BLaER1 treated with 17β-estradiol and CSF1 and Interleukin-3, amounts not matched to agents 10 nM and 100 nM (cell line): ENCODE results near the gene SPAG9.

ENCODE experiments used
- H3K27ac ChIP-seq, 11 experiments: shearing (Covaris generic); formaldehyde crosslinking; 2 replicates each; pipeline ENCODE4 v1.8.1; 2022
- H3K27me3 ChIP-seq, 11 experiments: shearing (Covaris generic); formaldehyde crosslinking; 2 replicates each; pipeline ENCODE4 v1.8.1; 2022
- H3K36me3 ChIP-seq, 11 experiments: shearing (Covaris generic); formaldehyde crosslinking; 2 replicates each; pipeline ENCODE4 v1.8.1; 2022
- H3K4me1 ChIP-seq, 10 experiments: shearing (Covaris generic); formaldehyde crosslinking; 2 replicates each; pipeline ENCODE4 v1.8.1; 2022
- H3K4me2 ChIP-seq, 11 experiments: shearing (Covaris generic); formaldehyde crosslinking; 2 replicates each; pipeline ENCODE4 v1.8.1; 2022
- H3K4me3 ChIP-seq, 10 experiments: shearing (Covaris generic); formaldehyde crosslinking; 2 replicates each; pipeline ENCODE4 v1.8.1; 2022
- H3K9ac ChIP-seq, 11 experiments: shearing (Covaris generic); formaldehyde crosslinking; 2 replicates each; pipeline ENCODE4 v1.8.1; 2022
- H3K9me3 ChIP-seq, 11 experiments: shearing (Covaris generic); formaldehyde crosslinking; replicated peaks in 1 of 11; 2 replicates each; pipeline ENCODE4 v1.8.1; 2022
- H4K20me1 ChIP-seq, 11 experiments: shearing (Covaris generic); formaldehyde crosslinking; 2 replicates each; pipeline ENCODE4 v1.8.1; 2022
- Cebpa-rat ChIP-seq, 11 experiments: shearing (Covaris generic); IDR thresholded peaks; 2 replicates each; pipeline ENCODE4 v1.8.1; 2022

Gene SPAG9

GRCh38 chr17:51164911-51165679 lies 44.4 kb upstream of the SPAG9 start:
- peak overlapping the region; percentile 68 to 90 (median 82) for H3K4me3 ChIP-seq
- H3K36me3 ChIP-seq, result peaks cover 46 to 76% (median 69%) of the 10 kb centered on the region in 11 experiments
- peak overlapping the region; percentile 87 to 98 (median 95); a peak in 17 of 22 replicates for H3K27ac ChIP-seq
- H4K20me1 ChIP-seq, result peaks cover 8 to 84% (median 54%) of the 10 kb centered on the region in 11 experiments; a peak in 20 of 22 replicates
- H3K4me1 ChIP-seq, result peaks cover 25 to 44% (median 30%) of the 10 kb centered on the region in 10 experiments
- H3K9me3 ChIP-seq, result no peaks in the 10 kb centered on the region
- peak overlapping the region; percentile 92 to 97 (median 95) for H3K9ac ChIP-seq
- peak overlapping the region; percentile 82 to 99 (median 91) for H3K4me2 ChIP-seq
- H3K27me3 ChIP-seq, result no peaks in the 10 kb centered on the region
- TF ChIP-seq Cebpa-rat (IDR thresholded peaks at IDR 0.05), result no peak

- H3K9me3 ChIP-seq, result no peaks in the 10 kb centered on the region
- no peak for TF ChIP-seq Cebpa-rat (IDR thresholded peaks at IDR 0.05)
- no peak overlapping the region for H3K4me2 ChIP-seq
- peaks cover 10 to 22% (median 12%) of the 10 kb centered on the region in 10 experiments for H3K4me1 ChIP-seq
- no peak overlapping the region for H3K4me3 ChIP-seq
- no peak overlapping the region for H3K27ac ChIP-seq
- no peaks in the 10 kb centered on the region for H3K27me3 ChIP-seq
- peaks cover 50 to 83% (median 77%) of the 10 kb centered on the region in 11 experiments for H3K36me3 ChIP-seq
- peaks cover 0 to 89% (median 62%) of the 10 kb centered on the region in 11 experiments; a peak in 17 of 22 replicates for H4K20me1 ChIP-seq
- H3K9ac ChIP-seq, result no peak overlapping the region
Measured at GRCh38 chr17:51161541-51161940, 40.9 kb upstream of the SPAG9 start.

GRCh38 chr17:51159604-51160003 lies 38.9 kb upstream of the SPAG9 start:
- Histone ChIP-seq H3K4me1 (peaks cover 14 to 22% (median 17%) of the 10 kb centered on the region in 10 experiments), H3K36me3 (peaks cover 57 to 92% (median 90%) of the 10 kb centered on the region in 11 experiments), H3K9me3 (no peaks in the 10 kb centered on the region), H3K4me2 (no peak overlapping the region), H3K27ac (no peak overlapping the region), H4K20me1 (peaks cover 0 to 96% (median 68%) of the 10 kb centered on the region in 11 experiments; a peak in 17 of 22 replicates), H3K27me3 (no peaks in the 10 kb centered on the region), H3K4me3 (no peak overlapping the region), H3K9ac (no peak overlapping the region)
- TF ChIP-seq Cebpa-rat (IDR thresholded peaks at IDR 0.05), result no peak

GRCh38 chr17:51155416-51155815 lies 34.7 kb upstream of the SPAG9 start:
- Histone ChIP-seq H3K9me3 (no peaks in the 10 kb centered on the region), H3K27me3 (no peaks in the 10 kb centered on the region), H3K36me3 (peaks cover 37 to 56% (median 53%) of the 10 kb centered on the region in 11 experiments), H3K27ac (no peak overlapping the region), H3K4me2 (peak overlapping the region; percentile 80 to 95 (median 88); a peak in 21 of 22 replicates), H3K4me3 (peak overlapping the region in 8 of 10 experiments; percentile 75 to 97 (median 82); a peak in 9 of 20 replicates), H3K9ac (peak overlapping the region in 6 of 11 experiments; percentile 78 to 94 (median 89); a peak in 9 of 22 replicates), H3K4me1 (peaks cover 22 to 29% (median 26%) of the 10 kb centered on the region in 10 experiments), H4K20me1 (peaks cover 0 to 61% (median 48%) of the 10 kb centered on the region in 11 experiments; a peak in 17 of 22 replicates)
- TF ChIP-seq Cebpa-rat (IDR thresholded peaks at IDR 0.05), result no peak

- Histone ChIP-seq H3K36me3 (peaks cover 26 to 43% (median 41%) of the 10 kb centered on the region in 11 experiments), H3K27me3 (no peaks in the 10 kb centered on the region), H3K4me1 (peaks cover 22 to 29% (median 26%) of the 10 kb centered on the region in 10 experiments), H3K27ac (peak overlapping the region in 10 of 11 experiments; percentile 67 to 95 (median 88); a peak in 21 of 22 replicates), H3K9me3 (no peaks in the 10 kb centered on the region), H3K4me3 (peak overlapping the region; percentile 67 to 97 (median 82)), H3K4me2 (peak overlapping the region; percentile 80 to 95 (median 88)), H3K9ac (peak overlapping the region; percentile 78 to 94 (median 87)), H4K20me1 (peaks cover 0 to 48% (median 37%) of the 10 kb centered on the region in 11 experiments; a peak in 17 of 22 replicates)
- no peak for TF ChIP-seq Cebpa-rat (IDR thresholded peaks at IDR 0.05)
Measured at GRCh38 chr17:51154176-51154575, 33.5 kb upstream of the SPAG9 start.

GRCh38 chr17:51153210-51154072 lies 32.8 kb upstream of the SPAG9 start, which contains the start of gene NME1:
Gene NME1, plus strand, starts transcription at chr17:51153559. Its CDS starts 2,096 bp downstream, at chr17:51155655.
- Histone ChIP-seq H3K4me2 (peak within 1 kb of the TSS; percentile 80 to 95 (median 88)), H3K36me3 (peaks cover 25 to 36% (median 33%) of the 10 kb centered on the region in 11 experiments), H3K9ac (peak within 1 kb of the TSS; percentile 78 to 94 (median 87)), H4K20me1 (peaks cover 0 to 41% (median 30%) of the 10 kb centered on the region in 11 experiments; a peak in 17 of 22 replicates), H3K4me1 (peaks cover 22 to 29% (median 26%) of the 10 kb centered on the region in 10 experiments), H3K27me3 (no peaks in the 10 kb centered on the region), H3K27ac (peak within 1 kb of the TSS; percentile 59 to 95 (median 87); a peak in 21 of 22 replicates), H3K4me3 (peak within 1 kb of the TSS; percentile 67 to 97 (median 82)), H3K9me3 (no peaks in the 10 kb centered on the region)
- no peak for TF ChIP-seq Cebpa-rat (IDR thresholded peaks at IDR 0.05)

- Histone ChIP-seq H3K9ac (peak overlapping the region; percentile 62 to 94 (median 85)), H4K20me1 (peaks cover 0 to 34% (median 23%) of the 10 kb centered on the region in 11 experiments; a peak in 17 of 22 replicates), H3K27me3 (no peaks in the 10 kb centered on the region), H3K4me3 (peak overlapping the region; percentile 53 to 97 (median 74)), H3K36me3 (peaks cover 19 to 29% (median 27%) of the 10 kb centered on the region in 11 experiments), H3K4me1 (peaks cover 24 to 29% (median 26%) of the 10 kb centered on the region in 10 experiments), H3K9me3 (no peaks in the 10 kb centered on the region), H3K27ac (peak overlapping the region; percentile 58 to 95 (median 76); a peak in 21 of 22 replicates), H3K4me2 (peak overlapping the region; percentile 68 to 86 (median 75))
- TF ChIP-seq Cebpa-rat (IDR thresholded peaks at IDR 0.05), result no peak
Measured at GRCh38 chr17:51152766-51153209, 32.1 kb upstream of the SPAG9 start.

- TF ChIP-seq Cebpa-rat (IDR thresholded peaks at IDR 0.05), result no peak
- Histone ChIP-seq H3K9ac (no peak overlapping the region), H3K9me3 (no peaks in the 10 kb centered on the region), H3K27me3 (no peaks in the 10 kb centered on the region), H3K4me1 (peaks cover 20 to 37% (median 24%) of the 10 kb centered on the region in 10 experiments), H4K20me1 (peaks cover 0 to 16% (median 12%) of the 10 kb centered on the region in 11 experiments; a peak in 9 of 22 replicates), H3K4me2 (no peak overlapping the region), H3K36me3 (peaks cover 2 to 11% (median 8%) of the 10 kb centered on the region in 11 experiments), H3K4me3 (no peak overlapping the region), H3K27ac (no peak overlapping the region)
Measured at GRCh38 chr17:51150932-51151331, 30.3 kb upstream of the SPAG9 start.
